Measurements from ENCODE around the gene RIOK1.

The RIOK1 gene

DNA sequence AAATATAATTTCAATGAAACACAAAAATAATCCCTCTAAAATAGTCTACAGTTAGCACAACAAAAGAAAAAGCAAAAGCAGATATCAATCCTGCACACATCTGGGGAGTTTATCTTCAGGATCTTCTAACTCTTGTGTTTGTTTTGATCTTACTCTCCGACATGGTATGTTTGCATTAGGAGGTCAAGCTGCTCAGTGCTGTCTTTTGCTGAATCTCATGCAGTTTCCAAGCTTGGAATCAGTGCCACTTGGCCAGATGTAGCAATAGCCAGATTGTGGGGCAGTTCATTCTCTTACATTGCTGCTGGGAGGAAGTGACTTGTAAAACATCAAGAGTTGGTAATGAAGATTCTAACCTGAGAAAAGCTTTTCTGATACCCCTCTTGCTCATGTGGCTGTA lies 29.5 kb downstream of the RIOK1 start:
- peak; percentile 80 for DNase-seq (ENCODE audit: low read depth)
- TF ChIP-seq, protein P1, sequence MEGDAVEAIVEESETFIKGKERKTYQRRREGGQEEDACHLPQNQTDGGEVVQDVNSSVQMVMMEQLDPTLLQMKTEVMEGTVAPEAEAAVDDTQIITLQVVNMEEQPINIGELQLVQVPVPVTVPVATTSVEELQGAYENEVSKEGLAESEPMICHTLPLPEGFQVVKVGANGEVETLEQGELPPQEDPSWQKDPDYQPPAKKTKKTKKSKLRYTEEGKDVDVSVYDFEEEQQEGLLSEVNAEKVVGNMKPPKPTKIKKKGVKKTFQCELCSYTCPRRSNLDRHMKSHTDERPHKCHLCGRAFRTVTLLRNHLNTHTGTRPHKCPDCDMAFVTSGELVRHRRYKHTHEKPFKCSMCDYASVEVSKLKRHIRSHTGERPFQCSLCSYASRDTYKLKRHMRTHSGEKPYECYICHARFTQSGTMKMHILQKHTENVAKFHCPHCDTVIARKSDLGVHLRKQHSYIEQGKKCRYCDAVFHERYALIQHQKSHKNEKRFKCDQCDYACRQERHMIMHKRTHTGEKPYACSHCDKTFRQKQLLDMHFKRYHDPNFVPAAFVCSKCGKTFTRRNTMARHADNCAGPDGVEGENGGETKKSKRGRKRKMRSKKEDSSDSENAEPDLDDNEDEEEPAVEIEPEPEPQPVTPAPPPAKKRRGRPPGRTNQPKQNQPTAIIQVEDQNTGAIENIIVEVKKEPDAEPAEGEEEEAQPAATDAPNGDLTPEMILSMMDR (IDR thresholded peaks at IDR 0.05; ENCODE audit: control insufficient read depth, extremely low read depth, insufficient read depth), result no peak
- H3K4me3 ChIP-seq (ENCODE audit: low read depth, low read length), result no peak overlapping the region

DNA sequence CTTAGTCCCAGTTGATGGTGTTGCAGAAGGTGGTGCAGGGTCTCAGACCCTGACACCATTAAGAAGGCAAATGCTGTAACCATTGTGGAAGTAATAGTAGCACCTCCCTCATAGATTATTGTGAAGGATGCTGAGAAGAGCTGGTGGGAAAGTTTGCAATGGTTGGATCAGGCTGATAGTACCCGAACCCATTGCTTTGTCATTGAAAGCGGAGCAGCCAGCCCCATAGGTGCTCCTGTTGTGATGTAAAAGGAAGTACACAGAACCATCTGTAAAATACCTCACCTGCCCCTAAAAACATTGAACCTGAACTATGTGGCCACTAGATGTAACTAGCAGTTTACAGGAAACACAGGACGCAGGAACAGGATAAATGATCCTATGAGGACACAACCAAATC lies 31.5 kb downstream of the RIOK1 start:
- DNase-seq (ENCODE audit: low read depth), result no peak
- TF ChIP-seq, protein P1 (IDR thresholded peaks at IDR 0.05; ENCODE audit: control insufficient read depth, extremely low read depth, insufficient read depth), result no peak

DNA sequence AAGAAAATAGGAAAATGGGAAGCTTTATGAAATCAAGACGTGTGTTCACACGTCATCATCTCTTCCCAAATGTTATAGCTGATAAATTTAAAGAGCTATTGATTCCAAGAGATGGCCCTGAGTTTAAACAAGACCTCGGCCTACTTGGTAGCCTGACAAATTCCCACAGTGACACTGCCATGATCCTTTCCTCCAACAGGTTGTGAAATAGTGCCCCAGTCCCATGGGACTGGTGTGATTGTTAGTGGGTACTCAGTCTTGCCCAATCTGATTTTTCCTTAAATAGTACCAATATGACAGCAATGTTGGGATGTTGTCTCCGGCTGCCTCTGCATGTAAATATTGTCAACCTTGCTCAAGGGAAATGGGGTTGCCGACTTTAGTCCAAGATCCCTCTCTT lies 34.5 kb downstream of the RIOK1 start:
- TF ChIP-seq, protein P1 (IDR thresholded peaks at IDR 0.05; ENCODE audit: control insufficient read depth, extremely low read depth, insufficient read depth), result no peak
- DNase-seq (ENCODE audit: low read depth), result no peak

More for the DNA sequence above, 31.5 kb downstream of the RIOK1 start:
- H3K4me3 ChIP-seq (ENCODE audit: low read depth, low read length), result no peak overlapping the region

GRCh38 chr6:7424967-7425807 lies 35.6 kb downstream of the RIOK1 start:
- no peak for DNase-seq (ENCODE audit: low read depth)
- no peak overlapping the region for H3K4me3 ChIP-seq (ENCODE audit: low read depth, low read length)
- TF ChIP-seq, protein P1 (IDR thresholded peaks at IDR 0.05; ENCODE audit: control insufficient read depth, extremely low read depth, insufficient read depth), result peak; percentile 54

More for the DNA sequence above, 34.5 kb downstream of the RIOK1 start:
- no peak overlapping the region for H3K4me3 ChIP-seq (ENCODE audit: low read depth, low read length)

DNA sequence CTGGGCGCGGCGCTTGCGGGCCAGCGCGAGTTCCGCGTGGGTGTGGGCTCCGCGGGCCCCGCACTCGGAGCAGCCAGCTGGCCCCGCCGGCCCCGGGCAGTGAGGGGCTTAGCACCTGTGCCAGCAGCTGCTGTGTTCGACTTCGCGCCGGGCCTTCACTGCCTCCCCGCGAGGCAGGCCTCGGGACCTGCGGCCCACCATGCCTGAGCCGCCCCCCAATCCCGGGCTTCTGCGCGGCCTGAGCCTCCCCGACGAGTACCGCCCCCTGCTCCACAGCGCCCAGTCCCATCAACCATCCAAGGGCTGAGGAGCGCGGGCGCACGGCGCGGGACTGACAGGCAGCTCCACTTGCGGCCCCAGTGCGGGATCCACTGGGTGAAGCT lies 36.2 kb downstream of the RIOK1 start:
- no peak overlapping the region for H3K4me3 ChIP-seq (ENCODE audit: low read depth, low read length)
- TF ChIP-seq, protein P1 (IDR thresholded peaks at IDR 0.05; ENCODE audit: control insufficient read depth, extremely low read depth, insufficient read depth), result no peak
- DNase-seq (ENCODE audit: low read depth), result no peak

DNA sequence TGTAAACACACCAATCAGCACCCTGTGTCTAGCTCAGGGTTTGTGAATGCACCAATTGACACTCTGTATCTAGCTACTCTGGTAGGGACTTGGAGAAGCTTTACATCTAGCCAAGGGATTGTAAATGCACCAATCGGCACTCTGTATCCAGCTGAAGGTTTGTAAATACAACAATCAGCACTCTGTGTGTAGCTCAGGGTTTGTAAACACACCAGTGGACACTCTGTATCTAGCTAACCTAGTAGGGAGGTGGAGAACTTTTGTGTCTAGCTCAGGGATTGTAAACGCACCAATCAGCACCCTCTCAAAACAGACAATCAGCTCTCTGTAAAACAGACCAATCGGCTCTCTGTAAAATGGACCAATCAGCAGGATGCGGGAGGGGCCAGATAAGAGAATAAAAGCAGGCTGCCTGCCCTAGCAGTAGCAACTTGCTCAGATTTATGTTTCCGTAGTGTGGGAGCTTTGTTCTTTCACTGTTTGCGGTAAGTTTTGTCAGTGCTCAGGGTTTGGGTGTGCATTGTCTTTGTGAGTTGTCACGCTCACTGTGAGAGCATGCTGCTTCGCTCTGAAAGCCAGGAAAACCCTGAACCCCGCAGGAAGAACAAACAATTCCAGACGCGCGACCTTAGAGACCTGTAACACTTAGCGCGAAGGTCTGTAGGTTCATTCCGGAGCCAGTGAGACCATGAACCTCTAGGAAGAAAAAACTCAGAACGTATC lies 37.0 kb downstream of the RIOK1 start:
- TF ChIP-seq, protein P1 (IDR thresholded peaks at IDR 0.05; ENCODE audit: control insufficient read depth, extremely low read depth, insufficient read depth), result no peak
- H3K4me3 ChIP-seq (ENCODE audit: low read depth, low read length), result no peak overlapping the region
- no peak for DNase-seq (ENCODE audit: low read depth)

All from LNCaP clone FGC (cell line).